ENCODE measurements around the gene CARD10. TPM values are rescaled to one million over a fixed set of nuclear protein-coding genes. Genes with fewer than 3 reads are reported as not detected.

The CARD10 gene
- total and polyA plus RNA-seq, 2 of the 13 experiments (the other 11 are each of a cell fraction or from before 2014, with no cell fraction given): 35.2 to 55.8 TPM

- TF ChIP-seq ZFP91 (CRISPR knock-in tag; IDR thresholded peaks at IDR 0.05; ENCODE audit: borderline replicate concordance): peak; percentile 25; the same call in 1 of the 2 replicates
- TF ChIP-seq ZBTB3 (CRISPR knock-in tag; IDR thresholded peaks at IDR 0.05; ENCODE audit: borderline replicate concordance, low read depth): no peak
- no peak for TF ChIP-seq ZNF10 (CRISPR knock-in tag; IDR thresholded peaks at IDR 0.05; ENCODE audit: borderline replicate concordance, low read depth)
- no peak for TF ChIP-seq ZNF749 (CRISPR knock-in tag; IDR thresholded peaks at IDR 0.05; ENCODE audit: borderline replicate concordance)
- no peak for TF ChIP-seq YEATS2 (CRISPR knock-in tag; IDR thresholded peaks at IDR 0.05; ENCODE audit: borderline replicate concordance)
- TF ChIP-seq, protein P1, sequence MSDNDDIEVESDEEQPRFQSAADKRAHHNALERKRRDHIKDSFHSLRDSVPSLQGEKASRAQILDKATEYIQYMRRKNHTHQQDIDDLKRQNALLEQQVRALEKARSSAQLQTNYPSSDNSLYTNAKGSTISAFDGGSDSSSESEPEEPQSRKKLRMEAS (IDR thresholded peaks at IDR 0.05): peak; percentile 79
- no peak for TF ChIP-seq MTA1 (CRISPR knock-in tag; IDR thresholded peaks at IDR 0.05; ENCODE audit: borderline replicate concordance)
- TF ChIP-seq, protein P2, sequence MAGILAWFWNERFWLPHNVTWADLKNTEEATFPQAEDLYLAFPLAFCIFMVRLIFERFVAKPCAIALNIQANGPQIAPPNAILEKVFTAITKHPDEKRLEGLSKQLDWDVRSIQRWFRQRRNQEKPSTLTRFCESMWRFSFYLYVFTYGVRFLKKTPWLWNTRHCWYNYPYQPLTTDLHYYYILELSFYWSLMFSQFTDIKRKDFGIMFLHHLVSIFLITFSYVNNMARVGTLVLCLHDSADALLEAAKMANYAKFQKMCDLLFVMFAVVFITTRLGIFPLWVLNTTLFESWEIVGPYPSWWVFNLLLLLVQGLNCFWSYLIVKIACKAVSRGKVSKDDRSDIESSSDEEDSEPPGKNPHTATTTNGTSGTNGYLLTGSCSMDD (CRISPR knock-in tag; IDR thresholded peaks at IDR 0.05): no peak
- TF ChIP-seq SAP130 (CRISPR knock-in tag; IDR thresholded peaks at IDR 0.05; ENCODE audit: low read depth): peak; percentile 94
- TF ChIP-seq ZNF775 (CRISPR knock-in tag; IDR thresholded peaks at IDR 0.05; ENCODE audit: borderline replicate concordance): no peak
- TF ChIP-seq, protein P3, sequence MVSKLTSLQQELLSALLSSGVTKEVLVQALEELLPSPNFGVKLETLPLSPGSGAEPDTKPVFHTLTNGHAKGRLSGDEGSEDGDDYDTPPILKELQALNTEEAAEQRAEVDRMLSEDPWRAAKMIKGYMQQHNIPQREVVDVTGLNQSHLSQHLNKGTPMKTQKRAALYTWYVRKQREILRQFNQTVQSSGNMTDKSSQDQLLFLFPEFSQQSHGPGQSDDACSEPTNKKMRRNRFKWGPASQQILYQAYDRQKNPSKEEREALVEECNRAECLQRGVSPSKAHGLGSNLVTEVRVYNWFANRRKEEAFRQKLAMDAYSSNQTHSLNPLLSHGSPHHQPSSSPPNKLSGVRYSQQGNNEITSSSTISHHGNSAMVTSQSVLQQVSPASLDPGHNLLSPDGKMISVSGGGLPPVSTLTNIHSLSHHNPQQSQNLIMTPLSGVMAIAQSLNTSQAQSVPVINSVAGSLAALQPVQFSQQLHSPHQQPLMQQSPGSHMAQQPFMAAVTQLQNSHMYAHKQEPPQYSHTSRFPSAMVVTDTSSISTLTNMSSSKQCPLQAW (CRISPR knock-in tag; IDR thresholded peaks at IDR 0.05): peak; percentile 26; the same call in 1 of the 2 replicates
- no peak for TF ChIP-seq TRIM24 (CRISPR knock-in tag; IDR thresholded peaks at IDR 0.05)
- no peak for TF ChIP-seq ZNF274 (CRISPR knock-in tag; IDR thresholded peaks at IDR 0.05)
- no peak for TF ChIP-seq PHB2 (IDR thresholded peaks at IDR 0.05; ENCODE audit: partially characterized antibody)
- TF ChIP-seq SALL1 (CRISPR knock-in tag; IDR thresholded peaks at IDR 0.05): no peak; the same call in 1 of the 2 replicates
- TF ChIP-seq ZNF713 (CRISPR knock-in tag; IDR thresholded peaks at IDR 0.05): no peak
- no peak for TF ChIP-seq FOXA1 (IDR thresholded peaks at IDR 0.05)
- TF ChIP-seq FOXA1 (CRISPR knock-in tag; IDR thresholded peaks at IDR 0.05): peak; percentile 50
- no peak for TF ChIP-seq RAD21 (CRISPR knock-in tag; IDR thresholded peaks at IDR 0.05)
- no peak for TF ChIP-seq NAIF1 (CRISPR knock-in tag; IDR thresholded peaks at IDR 0.05; ENCODE audit: borderline replicate concordance)
- TF ChIP-seq ZSCAN12 (CRISPR knock-in tag; IDR thresholded peaks at IDR 0.05): no peak
- no peak for TF ChIP-seq ZNF777 (CRISPR knock-in tag; IDR thresholded peaks at IDR 0.05)
- TF ChIP-seq REL (CRISPR knock-in tag; conservative IDR thresholded peaks at IDR 0.05): no peak
- 0 out of 2 replicates have a peak, but pooled peaks have one; percentile 45 for TF ChIP-seq ZBTB38 (CRISPR knock-in tag; IDR thresholded peaks at IDR 0.05)
- TF ChIP-seq MAFG (CRISPR knock-in tag; IDR thresholded peaks at IDR 0.05): no peak
- no peak for TF ChIP-seq ZBTB1 (CRISPR knock-in tag; IDR thresholded peaks at IDR 0.05; ENCODE audit: borderline replicate concordance)
- no peak for TF ChIP-seq KDM6A (CRISPR knock-in tag; IDR thresholded peaks at IDR 0.05; ENCODE audit: low read depth)
These were observed 44.2 kb upstream of the CARD10 start (continued) for GRCh38 chr22:37563153-37564081.

All from HepG2 (cell line).